ENCODE measurements around the gene PTPRG.

DNA sequence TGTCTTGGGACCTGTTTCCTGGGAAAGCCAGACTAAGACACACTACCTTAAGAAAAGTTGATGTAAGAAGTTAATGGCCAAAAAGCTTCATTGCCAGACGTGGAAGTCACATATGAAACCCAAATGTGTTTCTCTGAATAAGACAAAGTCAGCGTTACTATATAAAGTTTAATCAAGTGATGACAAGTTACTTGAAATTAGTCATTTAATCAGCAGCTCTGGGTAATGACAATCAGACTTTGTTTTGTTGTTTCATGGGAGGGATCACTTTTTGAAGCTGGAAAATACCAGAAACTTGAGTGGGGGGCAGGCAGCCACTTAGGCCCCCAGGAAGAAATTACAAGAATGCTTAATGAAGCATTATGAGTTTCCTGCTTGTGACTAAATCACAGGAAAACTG lies 218.6 kb downstream of the PTPRG start:
- TF ChIP-seq, protein P1, sequence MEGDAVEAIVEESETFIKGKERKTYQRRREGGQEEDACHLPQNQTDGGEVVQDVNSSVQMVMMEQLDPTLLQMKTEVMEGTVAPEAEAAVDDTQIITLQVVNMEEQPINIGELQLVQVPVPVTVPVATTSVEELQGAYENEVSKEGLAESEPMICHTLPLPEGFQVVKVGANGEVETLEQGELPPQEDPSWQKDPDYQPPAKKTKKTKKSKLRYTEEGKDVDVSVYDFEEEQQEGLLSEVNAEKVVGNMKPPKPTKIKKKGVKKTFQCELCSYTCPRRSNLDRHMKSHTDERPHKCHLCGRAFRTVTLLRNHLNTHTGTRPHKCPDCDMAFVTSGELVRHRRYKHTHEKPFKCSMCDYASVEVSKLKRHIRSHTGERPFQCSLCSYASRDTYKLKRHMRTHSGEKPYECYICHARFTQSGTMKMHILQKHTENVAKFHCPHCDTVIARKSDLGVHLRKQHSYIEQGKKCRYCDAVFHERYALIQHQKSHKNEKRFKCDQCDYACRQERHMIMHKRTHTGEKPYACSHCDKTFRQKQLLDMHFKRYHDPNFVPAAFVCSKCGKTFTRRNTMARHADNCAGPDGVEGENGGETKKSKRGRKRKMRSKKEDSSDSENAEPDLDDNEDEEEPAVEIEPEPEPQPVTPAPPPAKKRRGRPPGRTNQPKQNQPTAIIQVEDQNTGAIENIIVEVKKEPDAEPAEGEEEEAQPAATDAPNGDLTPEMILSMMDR (IDR thresholded peaks at IDR 0.05; ENCODE audit: insufficient read depth, low read depth, low read length), result no peak
- TF ChIP-seq EZH2 (IDR thresholded peaks at IDR 0.05; ENCODE audit: insufficient read depth, low read length), result no peak
